Measurements from ENCODE around the gene NFXL1. TPM values are rescaled to one million over a fixed set of nuclear protein-coding genes. Genes with fewer than 3 reads are reported as not detected.

NFXL1 gene
- total and polyA plus RNA-seq, 2 donors, result 4.9 to 24.4 TPM

- Histone ChIP-seq H3K4me3 (ENCODE audit: low read depth, low read length) (no peak overlapping the region), H3K36me3 (ENCODE audit: insufficient read depth) (no peaks in the 10 kb centered on the region), H3K4me1 (ENCODE audit: insufficient read depth) (no peaks in the 10 kb centered on the region), H3K27ac (ENCODE audit: low read depth) (no peak overlapping the region)
- no peak for DNase-seq (ENCODE audit: extremely low spot score)
- 85% methylated on average over 4 of the region's 4 CpGs for WGBS
Observed at GRCh38 chr4:47863486-47863885, 50.9 kb downstream of the NFXL1 start.

GRCh38 chr4:47862297-47862696 is 52.1 kb downstream of the NFXL1 start:
- Histone ChIP-seq H3K36me3 (ENCODE audit: insufficient read depth) (peaks cover 1% of the 10 kb centered on the region), H3K4me3 (ENCODE audit: low read depth, low read length) (no peak overlapping the region), H3K27ac (ENCODE audit: low read depth) (no peak overlapping the region), H3K4me1 (ENCODE audit: insufficient read depth) (no peaks in the 10 kb centered on the region)
- WGBS, result 97% methylated on average over 3 of the region's 3 CpGs
- DNase-seq (ENCODE audit: extremely low spot score), result no peak

- Histone ChIP-seq H3K27ac (ENCODE audit: low read depth) (no peak overlapping the region), H3K4me1 (ENCODE audit: insufficient read depth) (no peaks in the 10 kb centered on the region), H3K36me3 (ENCODE audit: insufficient read depth) (peaks cover 1% of the 10 kb centered on the region), H3K4me3 (ENCODE audit: low read depth, low read length) (no peak overlapping the region)
- no peak for DNase-seq (ENCODE audit: extremely low spot score)
- 92% methylated on average over 1 of the region's 1 CpG for WGBS
Observed at GRCh38 chr4:47860305-47860704, 54.1 kb downstream of the NFXL1 start.

- H3K27ac ChIP-seq (ENCODE audit: low read depth), result no peak overlapping the region
- H3K4me3 ChIP-seq (ENCODE audit: low read depth, low read length), result no peak overlapping the region
- 91% methylated on average over 2 of the region's 2 CpGs for WGBS
- H3K4me1 ChIP-seq (ENCODE audit: insufficient read depth), result no peaks in the 10 kb centered on the region
- DNase-seq (ENCODE audit: extremely low spot score), result no peak
- peaks cover 1% of the 10 kb centered on the region for H3K36me3 ChIP-seq (ENCODE audit: insufficient read depth)
Observed at GRCh38 chr4:47858006-47858405, 56.4 kb downstream of the NFXL1 start.

- WGBS, result 92% methylated on average over 1 of the region's 1 CpG
- H3K4me3 ChIP-seq (ENCODE audit: low read depth, low read length), result no peak overlapping the region
- no peak for DNase-seq (ENCODE audit: extremely low spot score)
- peaks cover 1% of the 10 kb centered on the region for H3K36me3 ChIP-seq (ENCODE audit: insufficient read depth)
- no peaks in the 10 kb centered on the region for H3K4me1 ChIP-seq (ENCODE audit: insufficient read depth)
- no peak overlapping the region for H3K27ac ChIP-seq (ENCODE audit: low read depth)
Observed at GRCh38 chr4:47856713-47857112, 57.7 kb downstream of the NFXL1 start.

- DNase-seq (ENCODE audit: extremely low spot score), result no peak
- H3K27ac ChIP-seq (ENCODE audit: low read depth), result no peak overlapping the region
- no peaks in the 10 kb centered on the region for H3K4me1 ChIP-seq (ENCODE audit: insufficient read depth)
- peaks cover 1% of the 10 kb centered on the region for H3K36me3 ChIP-seq (ENCODE audit: insufficient read depth)
- H3K4me3 ChIP-seq (ENCODE audit: low read depth, low read length), result no peak overlapping the region
- whole genome bisulfite sequencing, result 96% methylated on average over 2 of the region's 2 CpGs
Observed at GRCh38 chr4:47855350-47855749, 59.0 kb downstream of the NFXL1 start.

- H3K27ac ChIP-seq (ENCODE audit: low read depth), result no peak overlapping the region
- no peak for DNase-seq (ENCODE audit: extremely low spot score)
- H3K4me1 ChIP-seq (ENCODE audit: insufficient read depth), result no peaks in the 10 kb centered on the region
- no peak overlapping the region for H3K4me3 ChIP-seq (ENCODE audit: low read depth, low read length)
- H3K36me3 ChIP-seq (ENCODE audit: insufficient read depth), result no peaks in the 10 kb centered on the region
- WGBS, result 52% methylated on average over 1 of the region's 1 CpG
Observed at GRCh38 chr4:47852136-47852535, 62.2 kb downstream of the NFXL1 start.

- WGBS, result 53% methylated on average over 1 of the region's 1 CpG
- Histone ChIP-seq H3K27ac (ENCODE audit: low read depth) (no peak overlapping the region), H3K4me1 (ENCODE audit: insufficient read depth) (no peaks in the 10 kb centered on the region), H3K36me3 (ENCODE audit: insufficient read depth) (no peaks in the 10 kb centered on the region), H3K4me3 (ENCODE audit: low read depth, low read length) (no peak overlapping the region)
- DNase-seq (ENCODE audit: extremely low spot score), result no peak
Observed at GRCh38 chr4:47849466-47849865, 64.9 kb downstream of the NFXL1 start.

- Histone ChIP-seq H3K4me3 (ENCODE audit: low read depth, low read length) (no peak overlapping the region), H3K36me3 (ENCODE audit: insufficient read depth) (no peaks in the 10 kb centered on the region), H3K4me1 (ENCODE audit: insufficient read depth) (no peaks in the 10 kb centered on the region), H3K27ac (ENCODE audit: low read depth) (no peak overlapping the region)
- 90% methylated on average over 2 of the region's 2 CpGs for WGBS
- DNase-seq (ENCODE audit: extremely low spot score), result no peak
Observed at GRCh38 chr4:47848041-47848440, 66.3 kb downstream of the NFXL1 start.

GRCh38 chr4:47842985-47843384 is 71.4 kb downstream of the NFXL1 start:
- no peak overlapping the region for H3K27ac ChIP-seq (ENCODE audit: low read depth)
- H3K4me1 ChIP-seq (ENCODE audit: insufficient read depth), result no peaks in the 10 kb centered on the region
- H3K4me3 ChIP-seq (ENCODE audit: low read depth, low read length), result no peak overlapping the region
- H3K36me3 ChIP-seq (ENCODE audit: insufficient read depth), result no peaks in the 10 kb centered on the region
- no peak for DNase-seq (ENCODE audit: extremely low spot score)

- Histone ChIP-seq H3K36me3 (ENCODE audit: insufficient read depth) (no peaks in the 10 kb centered on the region), H3K4me1 (ENCODE audit: insufficient read depth) (no peaks in the 10 kb centered on the region), H3K4me3 (ENCODE audit: low read depth, low read length) (no peak overlapping the region), H3K27ac (ENCODE audit: low read depth) (no peak overlapping the region)
- DNase-seq (ENCODE audit: extremely low spot score), result no peak
- 90% methylated on average over 1 of the region's 1 CpG for WGBS
Observed at GRCh38 chr4:47840291-47840690, 74.1 kb downstream of the NFXL1 start.

GRCh38 chr4:47839259-47839658 is 75.1 kb downstream of the NFXL1 start:
- 65% methylated on average over 5 of the region's 5 CpGs for WGBS
- H3K27ac ChIP-seq (ENCODE audit: low read depth), result no peak overlapping the region

GRCh38 chr4:47838445-47838844 is 75.9 kb downstream of the NFXL1 start:
- Histone ChIP-seq H3K4me3 (ENCODE audit: low read depth, low read length) (no peak overlapping the region), H3K27ac (ENCODE audit: low read depth) (no peak overlapping the region), H3K4me1 (ENCODE audit: insufficient read depth) (no peaks in the 10 kb centered on the region), H3K36me3 (ENCODE audit: insufficient read depth) (no peaks in the 10 kb centered on the region)
- DNase-seq (ENCODE audit: extremely low spot score), result no peak
- 69% methylated on average over 4 of the region's 4 CpGs for WGBS

More at GRCh38 chr4:47839259-47839658, 75.1 kb downstream of the NFXL1 start:
- DNase-seq (ENCODE audit: extremely low spot score), result no peak
- Histone ChIP-seq H3K4me1 (ENCODE audit: insufficient read depth) (no peaks in the 10 kb centered on the region), H3K4me3 (ENCODE audit: low read depth, low read length) (no peak overlapping the region), H3K36me3 (ENCODE audit: insufficient read depth) (no peaks in the 10 kb centered on the region)

GRCh38 chr4:47837908-47838294 is 76.5 kb downstream of the NFXL1 start, which contains the start of gene CORIN:
Gene CORIN (minus strand): TSS chr4:47838067. CDS start chr4:47837949, 118 bp downstream.
- Histone ChIP-seq H3K27ac (ENCODE audit: low read depth) (no peak within 1 kb of the TSS), H3K4me1 (ENCODE audit: insufficient read depth) (no peaks in the 10 kb centered on the region), H3K4me3 (ENCODE audit: low read depth, low read length) (peak within 1 kb of the TSS; percentile 47), H3K36me3 (ENCODE audit: insufficient read depth) (no peaks in the 10 kb centered on the region)
- WGBS, result 8% methylated on average over 16 of the region's 16 CpGs
- no peak for DNase-seq (ENCODE audit: extremely low spot score)
